H1 (cell line): ENCODE measurements around the gene OR10G3. TPM values are rescaled to one million over a fixed set of nuclear protein-coding genes. Genes with fewer than 3 reads are reported as not detected.
A peak's percentile ranks its signal among the peaks of the same experiment; 100 is the strongest.

Experiments
- CHD1 ChIP-seq: IDR thresholded peaks from 2 replicates; pipeline ENCODE4 v1.6.1; 2012; ENCODE audit warnings: low read depth, low read length, improper control_type of control experiment
- CHD7 ChIP-seq: fragments of 300-600 bp; sonication (generic); IDR thresholded peaks from 2 replicates; pipeline ENCODE4 v1.7.1; 2012; ENCODE audit warnings: low read length, moderate library complexity, mild to moderate bottlenecking, inconsistent platforms; ENCODE audit not compliant: insufficient replicate concordance
- FOSL1 ChIP-seq: IDR thresholded peaks from 2 replicates; pipeline ENCODE4 v1.6.1; 2011; ENCODE audit warnings: mild to moderate bottlenecking, low read depth, low read length, moderate library complexity; ENCODE audit not compliant: insufficient read depth
- JUN ChIP-seq: IDR thresholded peaks from 2 replicates; pipeline ENCODE4 v1.6.1; 2011; ENCODE audit warnings: low read depth, mild to moderate bottlenecking, improper control_type of control experiment, low read length
- KDM5A ChIP-seq: fragments of 200-600 bp; IDR thresholded peaks from 2 replicates; pipeline ENCODE4 v1.7.1; 2012; ENCODE audit warnings: mild to moderate bottlenecking, low read length, inconsistent platforms, mixed read lengths
- NANOG ChIP-seq: IDR thresholded peaks from 2 replicates; pipeline ENCODE4 v1.6.1; 2011; ENCODE audit warnings: low read length, low read depth, mild to moderate bottlenecking, inconsistent platforms; ENCODE audit not compliant: insufficient read depth, poor library complexity, severe bottlenecking
- RXRA ChIP-seq: IDR thresholded peaks from 2 replicates; pipeline ENCODE4 v1.6.1; 2011; ENCODE audit warnings: low read depth, mild to moderate bottlenecking, low read length, moderate library complexity; ENCODE audit not compliant: insufficient read depth
- SP2 ChIP-seq: IDR thresholded peaks from 2 replicates; pipeline ENCODE4 v1.6.1; 2012; ENCODE audit warnings: mild to moderate bottlenecking, low read length, inconsistent platforms
- SRF ChIP-seq: IDR thresholded peaks from 2 replicates; pipeline ENCODE4 v1.6.1; 2011; ENCODE audit warnings: mild to moderate bottlenecking, low read depth, low read length, moderate library complexity
- TCF12 ChIP-seq: IDR thresholded peaks from 2 replicates; pipeline ENCODE4 v1.6.1; 2011; ENCODE audit warnings: low read depth, mild to moderate bottlenecking, low read length
- polyA plus RNA-seq, 7 experiments: library from polyadenylated mRNA; depleted of rRNA in 3 of 7; stranded (reverse) in 5 of 7; unstranded in 2 of 7; fragments of >200 nt in 5 of 7; fragments of 200-250 nt in 2 of 7; gene quantifications; 1 replicate in 5 of 7; 2 replicates in 1 of 7; 4 replicates in 1 of 7; pipeline versions ENCODE4 v1.2.1 to v1.2.3, GENCODE V29; 2011 to 2013; ENCODE audit warnings: missing spikeins in 2 of 7, mixed read lengths in 2 of 7
- total RNA-seq: library from RNA; stranded (reverse); fragmentation: NEBNext Ultra II Directional; extraction: Animal tissue kit (Norgen Biotek cat#: 25700); gene quantifications from 2 replicates; pipeline ENCODE4 v1.2.1, GENCODE V29; 2021

OR10G3 gene
- total and polyA plus RNA-seq, 2 of the 8 experiments (the other 6 are each of a cell fraction or from before 2014, with no cell fraction given), result not detected

GRCh38 chr14:21539189-21539940 lies 40.5 kb downstream of the OR10G3 start (continued):
- TF ChIP-seq CHD7 (peak; percentile 66), JUN (no peak), TCF12 (no peak), KDM5A (no peak), SRF (no peak), CHD1 (no peak), RXRA (no peak), SP2 (no peak), NANOG (no peak), FOSL1 (no peak)
